Psoas muscle (tissue), 8 donors: Measurements from ENCODE around the gene SUMO2. TPM values are rescaled to one million over a fixed set of nuclear protein-coding genes. Genes with fewer than 3 reads are reported as not detected.

Source experiments
- ATAC-seq, 4 donors: fragments of 200-7000 bp; cut with Tn5 transposase; one replicate each; pipeline ENCODE4 v1.9.1; 2020; ENCODE audit warnings: moderate library complexity in 3 of 4, mild to moderate bottlenecking in 2 of 4
- DNase-seq, 2 donors: peaks; one replicate each; pipeline ENCODE4 v3.0.0-alpha.2; 2020
- H3K27ac ChIP-seq: fragments of 200-600 bp; one replicate; pipeline ENCODE4 v1.8.0; 2022
- H3K27me3 ChIP-seq, 3 donors: fragments of 200-600 bp in 1 of 3; one replicate each; pipeline versions ENCODE4 v1.6.1 to v1.8.0; 2013 to 2022; ENCODE audit warnings: low read length in 2 of 3, mild to moderate bottlenecking in 2 of 3, moderate library complexity in 1 of 3; ENCODE audit not compliant: insufficient read depth in 3 of 3
- H3K36me3 ChIP-seq, 2 donors: fragments of 200-600 bp in 1 of 2; one replicate each; pipeline versions ENCODE4 v1.6.1 to v1.8.0; 2013 to 2022; ENCODE audit warnings: low read depth in 1 of 2, mild to moderate bottlenecking in 1 of 2, moderate library complexity in 1 of 2; ENCODE audit not compliant: insufficient read depth in 1 of 2
- H3K4me1 ChIP-seq: fragments of 200-600 bp; one replicate; pipeline ENCODE4 v1.8.0; 2022
- H3K4me3 ChIP-seq: fragments of 200-600 bp; one replicate; pipeline ENCODE4 v1.8.0; 2022; ENCODE audit warnings: mild to moderate bottlenecking
- H3K9me3 ChIP-seq: fragments of 200-600 bp; one replicate; pipeline ENCODE4 v1.8.0; 2022
- WGBS, 3 donors: extraction: QIAGEN DNeasy Blood & Tissue Kit; methylation state at CpG; one replicate each; pipeline versions ENCODE4 v1.1.6 to v1.1.7; 2013; 5-methylcytosine and 5-hydroxymethylcytosine counted together
- intact Hi-C, 2 donors: fragments of 100-400 bp; cut with DNase I; formaldehyde crosslinking; loops; one replicate each; pipeline versions ENCODE4 v1.11.0 to v1.14.2; 2022
- polyA plus RNA-seq, 3 donors: library from polyadenylated mRNA; stranded (reverse); fragments of 200-250 nt; gene quantifications; one replicate each; pipeline ENCODE4 v1.2.3, GENCODE V29; 2013
- total RNA-seq, 4 donors: library from RNA; stranded (reverse); fragmentation: NEBNext Ultra II Directional in 2 of 4; extraction: Animal tissue kit (Norgen Biotek cat#: 25700) in 2 of 4; gene quantifications; one replicate each; pipeline versions ENCODE4 v1.2.1 to v1.2.4, GENCODE V29; 2021 to 2023
- TF ChIP-seq, protein P1 (sequence below): fragments of 200-600 bp; IDR thresholded peaks from one replicate; pipeline ENCODE4 v1.8.0; 2022; ENCODE audit warnings: antibody characterized with exemption
- donor health status: healthy with polysubstance abuse.
- donor health status: DM: no; HTN: no; CAD: no; lungs with moderate emphysema.
- donor health status: Bipolar disorder and iron deficiency.
- donor health status: healthy.
- donor health status: DM: yes; HTN: yes; CAD: no.
- donor health status: DM: no; HTN: no; CAD: no.
- donor health status: DM: no; HTN: no; CAD: no.
- donor health status: DM: yes; HTN: yes; CAD: no.

Gene SUMO2
- total and polyA plus RNA-seq, 7 donors: 50.1 to 203 (median 161) TPM

DNA sequence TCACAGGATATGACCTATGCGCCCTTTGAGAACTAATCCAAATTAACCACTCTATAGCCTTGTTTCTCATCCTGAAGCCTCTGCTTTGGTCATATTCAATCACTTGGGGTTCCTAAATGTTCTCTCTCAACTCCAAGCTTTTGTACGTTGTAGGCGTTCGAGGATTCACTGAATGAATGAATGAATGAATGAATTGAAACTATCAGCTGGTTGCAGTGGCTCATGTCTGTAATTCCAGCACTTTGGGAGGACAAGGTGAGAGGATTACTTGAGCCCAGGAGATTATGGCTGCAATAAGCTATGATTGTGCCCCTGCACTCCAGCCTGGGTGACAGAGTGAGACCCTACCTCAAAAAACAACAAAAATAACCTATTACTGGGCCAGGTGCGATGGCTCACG lies 5.9 kb upstream of the SUMO2 start:
- H3K36me3 ChIP-seq: no peaks in the 10 kb centered on the region
- 84 to 89% (median 88%) methylated on average over 6 of the region's 6 CpGs for whole genome bisulfite sequencing, 3 donors
- intact Hi-C loops: no loop called here
- no peak overlapping the region for H3K27ac ChIP-seq
- H3K4me3 ChIP-seq: no peak overlapping the region
- H3K27me3 ChIP-seq: no peaks in the 10 kb centered on the region
- DNase-seq (no peak), ATAC-seq (no peak)
- TF ChIP-seq, protein P1, sequence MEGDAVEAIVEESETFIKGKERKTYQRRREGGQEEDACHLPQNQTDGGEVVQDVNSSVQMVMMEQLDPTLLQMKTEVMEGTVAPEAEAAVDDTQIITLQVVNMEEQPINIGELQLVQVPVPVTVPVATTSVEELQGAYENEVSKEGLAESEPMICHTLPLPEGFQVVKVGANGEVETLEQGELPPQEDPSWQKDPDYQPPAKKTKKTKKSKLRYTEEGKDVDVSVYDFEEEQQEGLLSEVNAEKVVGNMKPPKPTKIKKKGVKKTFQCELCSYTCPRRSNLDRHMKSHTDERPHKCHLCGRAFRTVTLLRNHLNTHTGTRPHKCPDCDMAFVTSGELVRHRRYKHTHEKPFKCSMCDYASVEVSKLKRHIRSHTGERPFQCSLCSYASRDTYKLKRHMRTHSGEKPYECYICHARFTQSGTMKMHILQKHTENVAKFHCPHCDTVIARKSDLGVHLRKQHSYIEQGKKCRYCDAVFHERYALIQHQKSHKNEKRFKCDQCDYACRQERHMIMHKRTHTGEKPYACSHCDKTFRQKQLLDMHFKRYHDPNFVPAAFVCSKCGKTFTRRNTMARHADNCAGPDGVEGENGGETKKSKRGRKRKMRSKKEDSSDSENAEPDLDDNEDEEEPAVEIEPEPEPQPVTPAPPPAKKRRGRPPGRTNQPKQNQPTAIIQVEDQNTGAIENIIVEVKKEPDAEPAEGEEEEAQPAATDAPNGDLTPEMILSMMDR: no peak
- H3K9me3 ChIP-seq: no peaks in the 10 kb centered on the region
- H3K4me1 ChIP-seq: no peaks in the 10 kb centered on the region

DNA sequence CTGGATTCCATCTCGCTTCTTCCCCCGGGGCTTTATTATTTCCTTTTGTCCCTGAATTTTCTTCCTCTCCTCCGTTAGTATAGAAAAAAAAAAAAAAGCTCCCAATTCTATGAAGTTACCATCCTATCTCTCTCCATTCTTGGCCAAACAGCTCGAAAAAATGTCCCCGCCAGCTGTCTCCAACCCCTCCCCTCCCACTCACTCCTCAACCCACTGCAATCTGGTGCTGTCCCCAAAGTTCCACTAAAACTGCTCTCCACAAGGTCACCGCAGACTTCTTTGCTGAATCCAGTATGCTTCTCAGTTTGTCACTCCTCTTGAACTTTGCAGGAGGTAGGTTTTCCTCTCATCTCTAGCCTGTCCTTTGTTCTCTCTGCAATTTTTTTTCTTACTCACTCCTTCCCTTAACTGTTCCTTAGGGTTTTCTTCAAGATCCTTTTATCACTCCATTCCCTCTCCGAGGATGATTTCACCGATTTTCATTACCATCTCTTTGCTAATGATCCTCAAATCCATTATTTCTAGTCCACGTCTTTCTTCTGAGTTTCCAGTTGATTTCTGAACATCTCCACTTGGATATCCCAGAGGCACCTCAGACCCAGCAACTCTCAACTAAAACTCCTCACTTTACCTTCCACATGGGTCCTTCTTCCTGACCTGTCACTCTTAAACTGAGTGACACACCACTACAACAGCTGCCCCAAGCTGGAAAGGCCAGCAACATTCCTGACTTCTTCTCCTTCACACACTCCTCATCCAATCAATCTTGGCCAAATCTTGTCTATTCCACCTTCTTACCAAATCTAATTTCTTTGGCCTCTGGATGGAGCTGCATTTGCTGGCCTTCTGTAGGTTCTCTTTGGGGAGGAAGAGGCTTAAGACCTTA lies 1.5 kb upstream of the SUMO2 start:
- H3K27ac ChIP-seq: peak overlapping the region; percentile 99
- no peaks in the 10 kb centered on the region for H3K27me3 ChIP-seq
- H3K36me3 ChIP-seq: peaks cover 0 to 12% of the 10 kb centered on the region in 2 donors
- no peak for ATAC-seq
- H3K4me1 ChIP-seq: peaks cover 20% of the 10 kb centered on the region
- intact Hi-C loops: loop anchor here in 1 of 2 donors (5.0 kb wide), 1 partner anchor 52 kb away; the partner anchor contains the start of gene NT5C
- TF ChIP-seq, protein P1: no peak
- no peak overlapping the region for H3K4me3 ChIP-seq
- no peak for DNase-seq
- whole genome bisulfite sequencing, 3 donors: 79 to 89% (median 85%) methylated on average over 9 of the region's 9 CpGs
- no peaks in the 10 kb centered on the region for H3K9me3 ChIP-seq

DNA sequence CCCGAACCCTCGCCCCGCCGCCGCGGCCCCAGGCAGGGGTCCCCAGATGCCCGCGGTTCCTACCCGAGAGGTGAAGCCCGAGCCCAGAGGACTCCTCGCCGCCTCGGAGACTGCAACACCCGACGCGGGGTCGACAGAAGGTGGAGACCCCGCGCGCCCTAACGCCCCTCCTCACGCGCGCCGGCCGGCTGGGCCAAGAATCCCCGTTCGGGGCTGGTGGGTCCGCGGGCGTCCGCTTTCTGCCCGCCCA lies 515 bp downstream of the SUMO2 start:
- Histone ChIP-seq H3K27ac (peak overlapping the region; percentile 99), H3K4me3 (peak overlapping the region; percentile 99), H3K27me3 (no peaks in the 10 kb centered on the region), H3K36me3 (peaks cover 0 to 32% of the 10 kb centered on the region in 2 donors), H3K4me1 (peaks cover 21% of the 10 kb centered on the region), H3K9me3 (no peaks in the 10 kb centered on the region)
- TF ChIP-seq, protein P1: no peak
- intact Hi-C loops: loop anchor here in 1 of 2 donors (5.0 kb wide), 1 partner anchor 50 kb away; the partner anchor contains the start of gene NT5C
- ATAC-seq (peak in 2 of 4 donors; percentile 1 to 7), DNase-seq (no peak)
- WGBS, 3 donors: 0% methylated on average over 24 to 33 of the region's 33 CpGs

DNA sequence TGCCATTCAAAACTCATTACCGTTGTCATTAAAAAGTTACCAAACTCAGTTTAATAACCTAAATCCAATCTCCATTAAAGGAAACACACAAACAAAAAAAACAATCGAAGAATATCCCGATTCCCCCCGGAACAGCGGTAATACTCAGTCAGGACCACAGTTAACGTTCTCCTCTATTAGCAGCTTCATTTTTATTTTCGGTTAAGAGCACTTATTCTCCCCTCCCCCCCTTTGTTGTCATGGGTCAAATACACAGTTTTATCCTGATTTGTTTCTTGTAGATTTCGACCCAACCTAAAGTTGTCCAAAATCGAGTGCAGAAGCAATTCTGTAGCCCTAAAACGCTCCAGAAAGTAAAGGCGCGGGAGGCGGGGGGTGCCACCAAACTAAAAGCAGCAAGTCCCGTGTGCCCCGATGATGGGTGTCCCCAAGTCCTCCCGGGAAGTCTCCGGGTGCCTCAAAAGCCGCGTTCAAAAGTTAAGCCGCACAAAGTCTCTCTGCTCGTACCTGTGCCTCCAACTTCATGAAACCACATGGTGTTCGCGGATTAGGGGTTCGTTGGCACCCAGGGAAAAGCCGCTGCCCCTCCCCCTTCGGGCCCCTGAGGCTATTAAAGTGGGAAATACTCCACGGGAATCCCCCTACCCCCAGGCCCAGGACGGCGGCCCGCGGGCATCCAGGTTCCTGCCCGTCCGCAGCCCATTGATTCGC lies 996 bp downstream of the SUMO2 start:
- 0% methylated on average over 33 to 34 of the region's 34 CpGs for WGBS, 3 donors
- intact Hi-C loops: loop anchor here in 1 of 2 donors (5.0 kb wide), 1 partner anchor 49 kb away; the partner anchor contains the start of gene NT5C
- peak in 1 of 4 donors; percentile 3 for ATAC-seq
- Histone ChIP-seq H3K4me1 (peaks cover 21% of the 10 kb centered on the region), H3K27me3 (no peaks in the 10 kb centered on the region), H3K27ac (peak overlapping the region; percentile 99), H3K9me3 (no peaks in the 10 kb centered on the region), H3K36me3 (peaks cover 0 to 36% of the 10 kb centered on the region in 2 donors), H3K4me3 (peak overlapping the region; percentile 99)
- DNase-seq: peak in 1 of 2 donors; percentile 33
- TF ChIP-seq, protein P1: no peak
